Ovary (tissue), 9 donors: Measurements from ENCODE around the gene PDLIM7. TPM values are rescaled to one million over a fixed set of nuclear protein-coding genes. Genes with fewer than 3 reads are reported as not detected.

Experiments used
- DNase-seq, 5 donors: peaks; one replicate each; pipeline ENCODE4 v3.0.0-alpha.2; 2019 to 2020
- H3K27ac ChIP-seq, 2 donors: fragments of 200-600 bp; one replicate each; pipeline versions ENCODE4 v1.5.1 to v1.8.0; 2019 to 2022
- H3K27me3 ChIP-seq: fragments of 200-600 bp; one replicate; pipeline ENCODE4 v1.8.0; 2022
- H3K36me3 ChIP-seq: fragments of 200-600 bp; sonication (generic); one replicate; pipeline ENCODE4 v1.5.1; 2019
- H3K4me1 ChIP-seq: one replicate; pipeline ENCODE4 v1.8.1; 2013; ENCODE audit warnings: mild to moderate bottlenecking, moderate library complexity; ENCODE audit not compliant: insufficient read depth
- H3K4me3 ChIP-seq: fragments of 200-600 bp; sonication (generic); one replicate; pipeline ENCODE4 v1.5.1; 2017
- H3K9me3 ChIP-seq, 2 donors: fragments of 200-600 bp in 1 of 2; sonication (generic) in 1 of 2; one replicate each; pipeline versions ENCODE4 v1.5.1 to v1.8.1; 2013 to 2019; ENCODE audit warnings: mild to moderate bottlenecking in 1 of 2, moderate library complexity in 1 of 2
- EP300 ChIP-seq: sonication (generic); formaldehyde crosslinking; IDR thresholded peaks from one replicate; pipeline ENCODE4 v1.6.1; 2017; ENCODE audit warnings: antibody characterized with exemption
- POLR2A ChIP-seq: fragments of 450-650 bp; IDR thresholded peaks from one replicate; pipeline ENCODE4 v1.6.1; 2017; ENCODE audit warnings: antibody characterized with exemption, mild to moderate bottlenecking, moderate library complexity
- WGBS, 3 donors: extraction: QIAGEN DNeasy Blood & Tissue Kit in 1 of 3; methylation state at CpG; one replicate each; pipeline versions ENCODE4 v1.1.5 to v1.1.7; 2013 to 2017; 5-methylcytosine and 5-hydroxymethylcytosine counted together
- intact Hi-C, 4 donors: fragments of 100-400 bp; cut with DNase I; formaldehyde crosslinking; loops; one replicate each; pipeline versions ENCODE4 v1.11.0 to v1.15.1; 2022 to 2023
- polyA plus RNA-seq, 2 donors: library from polyadenylated mRNA; stranded (reverse); fragments of 200-250 nt in 1 of 2; fragments of 350-450 nt in 1 of 2; fragmentation: Illumina TruSeq in 1 of 2; extraction: RNeasy Lipid Tissue Mini Kit (QIAGEN cat#74804) in 1 of 2; gene quantifications; one replicate each; pipeline ENCODE4 v1.2.3, GENCODE V29; 2013 to 2014
- total RNA-seq, 7 donors: library from RNA; depleted of rRNA in 2 of 7; stranded (reverse); fragments of >200 nt in 2 of 7; fragmentation: NEBNext Ultra II Directional in 3 of 7; extraction: Animal tissue kit (Norgen Biotek cat#: 25700) in 3 of 7; gene quantifications; one replicate each; pipeline versions ENCODE4 v1.1.0 to v1.2.4, GENCODE V29; 2016 to 2023
- TF ChIP-seq, protein P1 (sequence below), 3 donors: fragments of 450-650 bp in 2 of 3; fragments of 200-600 bp in 1 of 3; IDR thresholded peaks; one replicate each; pipeline versions ENCODE4 v1.5.1 to v1.8.0; 2016 to 2022; ENCODE audit warnings: antibody characterized with exemption in 3 of 3, mild to moderate bottlenecking in 1 of 3
- donor health status: DM: no; HTN: no; CAD: no; lungs with moderate emphysema.
- donor health status: DM: no; HTN: no; CAD: no.
- donor health status: Bipolar disorder and iron deficiency.
- donor health status: DM: yes; HTN: yes; CAD: no.
- donor health status: DM: no; HTN: no; CAD: no.
- donor health status: DM: yes; HTN: yes; CAD: no.

The PDLIM7 gene
- total and polyA plus RNA-seq, 9 donors = 25.7 to 243 (median 83.3) TPM

DNA sequence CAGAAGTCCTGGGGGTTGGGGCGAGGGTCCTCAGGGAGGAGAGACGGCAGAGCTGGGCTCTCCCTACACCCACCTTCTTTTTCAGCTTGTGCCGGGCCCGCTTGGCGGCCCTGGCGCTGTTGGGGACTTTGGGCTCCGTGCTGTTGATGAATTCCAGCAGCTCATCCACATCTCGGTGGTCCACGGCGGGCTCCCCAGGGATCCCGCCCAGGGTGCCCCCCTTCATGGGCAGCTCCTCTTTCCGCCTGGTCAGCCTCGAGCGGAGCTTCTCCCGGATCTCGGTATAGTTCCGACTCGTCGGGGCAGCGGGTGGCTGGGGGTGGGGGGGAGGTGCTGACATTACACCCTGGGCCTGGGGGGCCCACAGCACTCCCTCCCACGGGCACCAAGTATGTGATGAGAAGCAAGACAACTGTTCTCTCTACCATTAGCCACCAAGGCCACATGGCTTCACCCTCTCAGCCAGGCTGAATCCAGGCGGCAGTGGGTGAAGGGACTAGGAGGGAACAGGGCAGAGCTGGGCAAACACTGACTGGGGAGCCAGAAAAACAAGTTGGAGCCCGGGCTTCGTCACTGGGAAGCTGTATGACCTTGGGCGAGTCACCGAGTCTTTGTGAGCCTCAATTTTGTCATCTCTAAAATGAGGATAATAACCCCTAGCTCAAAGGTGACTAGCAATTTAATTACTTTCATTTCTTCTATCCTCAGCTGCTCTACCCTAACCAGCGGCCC lies 34.0 kb upstream of the PDLIM7 start:
- intact Hi-C loops = no loop called here
- Histone ChIP-seq H3K4me3 (no peak overlapping the region), H3K36me3 (no peaks in the 10 kb centered on the region), H3K27ac (no peak overlapping the region), H3K27me3 (no peaks in the 10 kb centered on the region), H3K4me1 (no peaks in the 10 kb centered on the region), H3K9me3 (no peaks in the 10 kb centered on the region)
- TF ChIP-seq POLR2A = no peak
- no peak for TF ChIP-seq EP300
- TF ChIP-seq, protein P1, sequence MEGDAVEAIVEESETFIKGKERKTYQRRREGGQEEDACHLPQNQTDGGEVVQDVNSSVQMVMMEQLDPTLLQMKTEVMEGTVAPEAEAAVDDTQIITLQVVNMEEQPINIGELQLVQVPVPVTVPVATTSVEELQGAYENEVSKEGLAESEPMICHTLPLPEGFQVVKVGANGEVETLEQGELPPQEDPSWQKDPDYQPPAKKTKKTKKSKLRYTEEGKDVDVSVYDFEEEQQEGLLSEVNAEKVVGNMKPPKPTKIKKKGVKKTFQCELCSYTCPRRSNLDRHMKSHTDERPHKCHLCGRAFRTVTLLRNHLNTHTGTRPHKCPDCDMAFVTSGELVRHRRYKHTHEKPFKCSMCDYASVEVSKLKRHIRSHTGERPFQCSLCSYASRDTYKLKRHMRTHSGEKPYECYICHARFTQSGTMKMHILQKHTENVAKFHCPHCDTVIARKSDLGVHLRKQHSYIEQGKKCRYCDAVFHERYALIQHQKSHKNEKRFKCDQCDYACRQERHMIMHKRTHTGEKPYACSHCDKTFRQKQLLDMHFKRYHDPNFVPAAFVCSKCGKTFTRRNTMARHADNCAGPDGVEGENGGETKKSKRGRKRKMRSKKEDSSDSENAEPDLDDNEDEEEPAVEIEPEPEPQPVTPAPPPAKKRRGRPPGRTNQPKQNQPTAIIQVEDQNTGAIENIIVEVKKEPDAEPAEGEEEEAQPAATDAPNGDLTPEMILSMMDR (IDR thresholded peaks at IDR 0.05) = no peak
- 84 to 88% (median 88%) methylated on average over 27 of the region's 27 CpGs for WGBS, 3 donors
- peak in 2 of 5 donors; percentile 19 to 26 for DNase-seq

DNA sequence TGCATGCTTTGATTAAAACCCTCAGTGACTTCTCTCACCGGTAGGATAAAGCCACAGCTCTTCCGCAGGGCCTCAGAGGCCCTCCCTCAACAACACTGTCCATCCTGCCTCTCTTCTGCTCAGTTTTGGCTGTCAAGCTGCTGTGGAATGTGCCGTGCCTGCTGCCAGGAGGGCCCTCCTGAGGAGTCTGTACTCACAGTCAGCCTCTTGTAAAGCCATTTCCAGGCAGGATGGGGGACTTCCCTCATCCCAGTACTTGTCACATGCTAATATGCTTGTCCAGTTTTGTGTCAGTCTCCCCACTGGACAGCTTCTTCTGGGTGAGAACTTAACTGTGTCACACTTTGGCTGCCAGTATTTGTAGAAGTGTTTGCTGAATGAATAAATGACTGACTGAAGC lies 33.2 kb upstream of the PDLIM7 start:
- H3K36me3 ChIP-seq = no peaks in the 10 kb centered on the region
- 61 to 75% (median 67%) methylated on average over 3 of the region's 3 CpGs for WGBS, 3 donors
- peak in 2 of 5 donors; percentile 2 to 16 for DNase-seq
- intact Hi-C loops = no loop called here
- H3K4me1 ChIP-seq = no peaks in the 10 kb centered on the region
- no peak overlapping the region for H3K4me3 ChIP-seq
- H3K9me3 ChIP-seq = no peaks in the 10 kb centered on the region
- TF ChIP-seq POLR2A = no peak
- TF ChIP-seq, protein P1 (IDR thresholded peaks at IDR 0.05) = no peak
- TF ChIP-seq EP300 = no peak
- H3K27me3 ChIP-seq = no peaks in the 10 kb centered on the region
- H3K27ac ChIP-seq = no peak overlapping the region

DNA sequence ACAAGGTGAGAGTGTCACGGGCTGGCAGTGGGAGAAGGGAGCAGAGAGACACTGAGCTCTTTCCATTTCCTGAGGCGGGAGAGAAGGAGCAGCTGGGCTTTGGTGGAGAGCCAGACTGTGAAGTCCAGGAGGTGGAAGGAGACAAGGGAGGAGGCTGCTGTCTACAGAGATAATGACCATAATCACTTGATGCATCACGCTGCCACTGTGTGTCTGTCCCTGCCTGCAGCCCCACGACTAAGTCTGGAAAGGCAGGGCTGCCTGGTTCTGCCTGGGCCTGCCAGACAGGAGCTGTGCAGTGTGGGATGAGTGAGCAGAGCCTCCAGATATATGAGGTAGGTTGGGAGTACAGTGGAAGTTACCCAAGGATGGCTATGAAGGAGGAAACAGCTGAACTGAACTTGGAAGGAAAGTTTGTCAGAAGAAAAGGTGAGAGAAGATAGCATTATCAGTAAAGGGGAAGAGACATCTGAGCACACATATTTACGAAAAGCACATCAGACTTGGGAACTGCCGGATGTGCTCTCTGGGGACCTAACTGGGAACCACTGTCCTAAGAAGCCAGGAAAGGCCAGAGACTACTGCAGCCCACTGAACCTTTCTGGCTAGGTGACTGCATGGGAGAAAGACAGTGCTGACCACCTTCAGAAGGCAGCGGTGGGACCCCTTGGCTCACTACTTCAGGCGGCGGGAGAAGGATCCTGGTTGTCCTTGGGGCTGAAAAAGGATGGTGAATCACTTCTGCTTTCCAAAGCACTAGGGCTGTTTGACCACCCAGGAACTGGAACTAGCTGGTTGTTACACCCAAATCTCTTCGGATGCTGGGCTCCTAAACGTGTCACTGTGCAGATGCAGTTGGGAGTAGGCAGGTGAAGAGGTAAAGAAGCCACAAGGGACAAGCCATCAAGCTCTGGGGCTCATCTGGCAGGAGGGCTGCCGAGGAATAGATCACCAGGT lies 32.1 kb upstream of the PDLIM7 start:
- TF ChIP-seq, protein P1 (IDR thresholded peaks at IDR 0.05) = no peak
- no peak for TF ChIP-seq EP300
- TF ChIP-seq POLR2A = no peak
- H3K27me3 ChIP-seq = no peaks in the 10 kb centered on the region
- no peak overlapping the region for H3K27ac ChIP-seq
- peak in 2 of 5 donors; percentile 3 to 17 for DNase-seq
- H3K9me3 ChIP-seq = no peaks in the 10 kb centered on the region
- no peaks in the 10 kb centered on the region for H3K36me3 ChIP-seq
- WGBS, 3 donors = 68 to 72% (median 71%) methylated on average over 12 of the region's 12 CpGs
- intact Hi-C loops = no loop called here
- H3K4me1 ChIP-seq = no peaks in the 10 kb centered on the region
- H3K4me3 ChIP-seq = no peak overlapping the region

DNA sequence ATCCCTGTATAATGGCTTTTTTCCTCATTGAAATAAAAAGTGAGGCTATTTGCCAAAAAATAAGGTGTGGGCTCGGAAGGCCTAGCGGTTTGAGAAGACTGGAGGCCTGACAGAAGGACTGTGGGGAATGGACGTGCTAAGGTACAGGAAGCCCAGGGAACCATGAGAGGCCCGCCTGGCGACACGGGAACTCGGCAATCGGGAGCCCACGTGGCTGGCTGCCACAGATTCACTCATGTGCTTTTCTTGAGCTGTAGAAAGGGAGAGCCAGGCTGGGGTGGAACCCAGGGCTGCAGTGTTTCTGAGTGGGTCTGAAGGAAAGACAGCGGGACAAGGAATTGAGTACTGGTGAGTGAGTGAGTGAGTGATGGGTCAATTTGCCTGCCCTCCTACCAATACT lies 31.2 kb upstream of the PDLIM7 start:
- TF ChIP-seq EP300 (no peak), POLR2A (no peak)
- TF ChIP-seq, protein P1 (IDR thresholded peaks at IDR 0.05) = no peak
- Histone ChIP-seq H3K36me3 (no peaks in the 10 kb centered on the region), H3K27me3 (no peaks in the 10 kb centered on the region), H3K27ac (no peak overlapping the region), H3K4me1 (no peaks in the 10 kb centered on the region), H3K4me3 (no peak overlapping the region), H3K9me3 (no peaks in the 10 kb centered on the region)
- intact Hi-C loops = no loop called here
- WGBS, 3 donors = 85 to 90% (median 85%) methylated on average over 10 of the region's 10 CpGs
- DNase-seq = peak in 2 of 5 donors; percentile 12 to 19
